Liver (tissue), 3 donors: Measurements from ENCODE around the gene GCLC.

Source experiments
- CTCF ChIP-seq: fragments of 150-350 bp; IDR thresholded peaks from 2 replicates; pipeline ENCODE4 v1.5.1; 2017; ENCODE audit warnings: improper control_type of control experiment, low read depth, low read length; ENCODE audit not compliant: missing input control
- EGR1 ChIP-seq, 2 donors: IDR thresholded peaks; 2 replicates each; pipeline ENCODE4 v1.6.1; 2016 to 2018; ENCODE audit warnings: antibody characterized with exemption in 2 of 2, low read depth in 2 of 2
- HNF4A ChIP-seq, 2 donors: conservative IDR thresholded peaks; 2 replicates each; pipeline ENCODE4 v1.6.1; 2016; ENCODE audit warnings: antibody characterized with exemption in 2 of 2, mild to moderate bottlenecking in 2 of 2
- JUND ChIP-seq, 2 donors: IDR thresholded peaks; 2 replicates each; pipeline ENCODE4 v1.6.1; 2016; ENCODE audit warnings: antibody characterized with exemption in 2 of 2
- NR2F2 ChIP-seq: IDR thresholded peaks from 2 replicates; pipeline ENCODE4 v1.6.1; 2016; ENCODE audit warnings: antibody characterized with exemption
- SP1 ChIP-seq: IDR thresholded peaks from 2 replicates; pipeline ENCODE4 v1.6.1; 2018; ENCODE audit warnings: antibody characterized with exemption, mild to moderate bottlenecking
- TAF1 ChIP-seq: conservative IDR thresholded peaks from 2 replicates; pipeline ENCODE4 v1.6.1; 2016; ENCODE audit warnings: antibody characterized with exemption, mild to moderate bottlenecking
- ZBTB33 ChIP-seq: IDR thresholded peaks from 2 replicates; pipeline ENCODE4 v1.6.1; 2016; ENCODE audit warnings: antibody characterized with exemption
- donor health status: healthy.
- donor health status: healthy.

GRCh38 chr6:53541900-53542299 lies 3.0 kb downstream of the GCLC start:
- TF ChIP-seq TAF1, result no peak
- TF ChIP-seq SP1, result no peak
- no peak for TF ChIP-seq CTCF
- no peak for TF ChIP-seq EGR1 (IDR thresholded peaks at IDR 0.05; ENCODE audit: low read depth in 2 of 2)
- TF ChIP-seq JUND (IDR thresholded peaks at IDR 0.05), result no peak
- no peak for TF ChIP-seq HNF4A (conservative IDR thresholded peaks at IDR 0.05)
- TF ChIP-seq NR2F2, result no peak
- no peak for TF ChIP-seq ZBTB33
